Measurements from ENCODE around the gene CD2AP.

DNA sequence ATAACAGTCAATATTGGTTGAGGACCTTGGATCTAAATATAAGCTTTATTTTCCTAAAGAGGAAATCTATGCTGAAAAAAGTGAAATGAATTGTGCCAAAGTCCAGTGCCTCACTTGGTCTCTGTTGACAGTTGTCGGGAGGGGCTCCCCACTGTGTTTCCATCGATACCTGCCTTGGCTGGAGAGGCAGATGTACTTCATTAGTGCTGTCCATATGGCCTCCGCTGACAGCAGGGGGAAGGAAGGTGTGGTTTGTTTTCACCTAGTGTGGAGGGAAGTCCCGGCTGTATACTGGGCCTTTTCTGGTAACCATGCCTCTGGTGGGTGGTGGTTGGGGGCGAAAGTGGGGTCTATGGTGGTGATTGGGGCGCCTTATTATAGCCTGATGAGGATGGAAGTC lies 42.7 kb downstream of the CD2AP start:
- TF ChIP-seq POLR2A (IDR thresholded peaks at IDR 0.05; ENCODE audit: low read length) (no peak), GATA1 (IDR thresholded peaks at IDR 0.05; ENCODE audit: low read depth, low read length) (no peak)
